Stomach (tissue), 9 donors: ENCODE measurements around the gene SSBP4. TPM values are rescaled to one million over a fixed set of nuclear protein-coding genes. Genes with fewer than 3 reads are reported as not detected.
A peak's percentile ranks its signal among the peaks of the same experiment; 100 is the strongest.

Experiments used
- DNase-seq, 2 donors: peaks; one replicate each; pipeline versions ENCODE4 v3.0.0 to v3.0.0-alpha.2; 2013 to 2019
- H3K27ac ChIP-seq, 5 donors: fragments of 200-600 bp in 4 of 5; sonication (generic) in 4 of 5; one replicate each; pipeline ENCODE4 v1.5.1; 2013 to 2019; ENCODE audit warnings: mild to moderate bottlenecking in 1 of 5, moderate library complexity in 1 of 5
- H3K27me3 ChIP-seq, 3 donors: fragments of 200-600 bp; sonication (generic); one replicate each; pipeline ENCODE4 v1.5.1; 2017 to 2019; ENCODE audit warnings: mixed run types in 1 of 3
- H3K36me3 ChIP-seq, 4 donors: fragments of 200-600 bp; sonication (generic); 1 replicate in 3 of 4; 2 replicates in 1 of 4; pipeline ENCODE4 v1.5.1; 2016 to 2019
- H3K4me1 ChIP-seq, 4 donors: fragments of 200-600 bp; sonication (generic); one replicate each; pipeline ENCODE4 v1.5.1; 2016 to 2019
- H3K4me3 ChIP-seq, 4 donors: fragments of 200-600 bp; sonication (generic) in 3 of 4; one replicate each; pipeline ENCODE4 v1.5.1; 2016 to 2019; ENCODE audit warnings: mild to moderate bottlenecking in 1 of 4
- H3K9me3 ChIP-seq, 4 donors: fragments of 200-600 bp; sonication (generic); one replicate each; pipeline ENCODE4 v1.5.1; 2016 to 2019
- CTCF ChIP-seq, 7 experiments: fragments of 450-650 bp in 4 of 7; fragments of 200-600 bp in 3 of 7; sonication (generic) in 3 of 7; IDR thresholded peaks; one replicate each; pipeline ENCODE4 v1.5.1; 2016 to 2019; ENCODE audit warnings: antibody characterized with exemption in 7 of 7, control low read depth in 2 of 7, mild to moderate bottlenecking in 1 of 7
- EP300 ChIP-seq: sonication (generic); formaldehyde crosslinking; IDR thresholded peaks from one replicate; pipeline ENCODE4 v1.6.1; 2017; ENCODE audit warnings: antibody characterized with exemption
- POLR2A ChIP-seq, 4 donors: fragments of 450-650 bp; IDR thresholded peaks; one replicate each; pipeline ENCODE4 v1.6.1; 2016; ENCODE audit warnings: antibody characterized with exemption in 4 of 4, control low read depth in 2 of 4, mild to moderate bottlenecking in 1 of 4, moderate library complexity in 1 of 4
- POLR2AphosphoS5 ChIP-seq, 3 donors: sonication (generic); formaldehyde crosslinking; IDR thresholded peaks; one replicate each; pipeline ENCODE4 v1.6.1; 2016; ENCODE audit warnings: antibody characterized with exemption in 3 of 3
- WGBS, 5 donors: extraction: QIAGEN DNeasy Blood & Tissue Kit in 3 of 5; methylation state at CpG; one replicate each; pipeline versions ENCODE4 v1.1.5 to v1.1.7; 2013 to 2018; 5-methylcytosine and 5-hydroxymethylcytosine counted together
- intact Hi-C: fragments of 100-400 bp; cut with DNase I; formaldehyde crosslinking; loops from one replicate; pipeline ENCODE4 v1.15.1; 2023; ENCODE audit warnings: low total_unique reads
- polyA plus RNA-seq, 3 donors: library from polyadenylated mRNA; stranded (reverse); fragments of 200-250 nt; gene quantifications; one replicate each; pipeline ENCODE4 v1.2.3, GENCODE V29; 2013
- total RNA-seq, 5 donors: library from RNA; depleted of rRNA; stranded (reverse); fragments of >200 nt; gene quantifications; one replicate each; pipeline versions ENCODE4 v1.1.0 to v1.2.3, GENCODE V29; 2014 to 2016
- donor health status: healthy with polysubstance abuse.
- donor health status: Bipolar disorder and iron deficiency.
- donor health status: healthy.

The SSBP4 gene
- total and polyA plus RNA-seq, 8 donors = 22.8 to 253 (median 49.2) TPM

- Histone ChIP-seq H3K9me3 (no peaks in the 10 kb centered on the region), H3K27ac (peak overlapping the region; percentile 16 to 79 (median 70)), H3K36me3 (peaks cover 0 to 22% (median 8%) of the 10 kb centered on the region in 4 donors), H3K27me3 (peaks cover 0 to 39% (median 0%) of the 10 kb centered on the region in 3 donors), H3K4me1 (peaks cover 44 to 78% (median 64%) of the 10 kb centered on the region in 4 donors), H3K4me3 (peak overlapping the region; percentile 45 to 55 (median 54))
- intact Hi-C loops = no loop called here
- peak in 1 of 2 donors; percentile 73 for DNase-seq
- 10 to 29% (median 20%) methylated on average over 18 to 57 of the region's 60 CpGs for WGBS, 5 donors
- no peak for TF ChIP-seq EP300
- TF ChIP-seq POLR2A (IDR thresholded peaks at IDR 0.05) = no peak
- no peak for TF ChIP-seq CTCF (IDR thresholded peaks at IDR 0.05)
- TF ChIP-seq POLR2AphosphoS5 (IDR thresholded peaks at IDR 0.05) = no peak
Measured at GRCh38 chr19:18433735-18434398, 14.7 kb downstream of the SSBP4 start.

- Histone ChIP-seq H3K27ac (peak overlapping the region in 3 of 5 donors; percentile 58 to 79 (median 70)), H3K4me3 (peak overlapping the region in 1 of 4 donors; percentile 45), H3K4me1 (peaks cover 41 to 78% (median 64%) of the 10 kb centered on the region in 4 donors), H3K36me3 (peaks cover 0 to 22% (median 8%) of the 10 kb centered on the region in 4 donors), H3K9me3 (no peaks in the 10 kb centered on the region), H3K27me3 (peaks cover 0 to 39% (median 0%) of the 10 kb centered on the region in 3 donors)
- peak in 1 of 2 donors; percentile 46 for DNase-seq
- WGBS, 5 donors = 81 to 90% (median 85%) methylated on average over 17 to 21 of the region's 21 CpGs
- intact Hi-C loops = no loop called here
- TF ChIP-seq POLR2A (IDR thresholded peaks at IDR 0.05) = no peak
- TF ChIP-seq EP300 = no peak
- TF ChIP-seq POLR2AphosphoS5 (IDR thresholded peaks at IDR 0.05) = no peak
- no peak for TF ChIP-seq CTCF (IDR thresholded peaks at IDR 0.05)
Measured at GRCh38 chr19:18434411-18435175, 15.4 kb downstream of the SSBP4 start.

GRCh38 chr19:18435178-18435841 is 16.1 kb downstream of the SSBP4 start:
- 94 to 96% (median 95%) methylated on average over 24 to 49 of the region's 49 CpGs for WGBS, 5 donors
- peak in 1 of 2 donors; percentile 44 for DNase-seq
- Histone ChIP-seq H3K27me3 (peaks cover 0 to 39% (median 0%) of the 10 kb centered on the region in 3 donors), H3K36me3 (peaks cover 0 to 22% (median 8%) of the 10 kb centered on the region in 4 donors), H3K4me3 (no peak overlapping the region), H3K27ac (no peak overlapping the region), H3K9me3 (no peaks in the 10 kb centered on the region), H3K4me1 (peaks cover 39 to 77% (median 62%) of the 10 kb centered on the region in 4 donors)
- no peak for TF ChIP-seq CTCF (IDR thresholded peaks at IDR 0.05)
- intact Hi-C loops = no loop called here
